Duodenal mucosa (tissue), 2 donors: ENCODE results near the gene SERPINA3.

Experiments used
- H3K27ac ChIP-seq: one replicate; pipeline ENCODE4 v1.7.0; 2013; ENCODE audit warnings: low read depth, low read length
- H3K27me3 ChIP-seq, 2 donors: one replicate each; pipeline ENCODE4 v1.7.0; 2013; ENCODE audit warnings: low read length in 2 of 2, control low read depth in 1 of 2; ENCODE audit not compliant: insufficient read depth in 2 of 2, control insufficient read depth in 1 of 2
- H3K36me3 ChIP-seq, 2 donors: one replicate each; pipeline ENCODE4 v1.7.0; 2013; ENCODE audit warnings: low read length in 2 of 2, control low read depth in 1 of 2; ENCODE audit not compliant: insufficient read depth in 2 of 2, control insufficient read depth in 1 of 2
- H3K4me1 ChIP-seq, 2 donors: one replicate each; pipeline ENCODE4 v1.7.0; 2013; ENCODE audit warnings: low read length in 2 of 2, control low read depth in 1 of 2; ENCODE audit not compliant: insufficient read depth in 2 of 2, control insufficient read depth in 1 of 2
- H3K4me3 ChIP-seq, 2 donors: one replicate each; pipeline ENCODE4 v1.7.0; 2013; ENCODE audit warnings: low read length in 2 of 2, low read depth in 1 of 2
- H3K9ac ChIP-seq, 2 donors: one replicate each; pipeline ENCODE4 v1.7.0; 2013; ENCODE audit warnings: low read length in 2 of 2, low read depth in 1 of 2
- H3K9me3 ChIP-seq, 2 donors: one replicate each; pipeline ENCODE4 v1.7.0; 2013; ENCODE audit warnings: low read length in 2 of 2, control low read depth in 1 of 2; ENCODE audit not compliant: control insufficient read depth in 1 of 2

SERPINA3 gene

DNA sequence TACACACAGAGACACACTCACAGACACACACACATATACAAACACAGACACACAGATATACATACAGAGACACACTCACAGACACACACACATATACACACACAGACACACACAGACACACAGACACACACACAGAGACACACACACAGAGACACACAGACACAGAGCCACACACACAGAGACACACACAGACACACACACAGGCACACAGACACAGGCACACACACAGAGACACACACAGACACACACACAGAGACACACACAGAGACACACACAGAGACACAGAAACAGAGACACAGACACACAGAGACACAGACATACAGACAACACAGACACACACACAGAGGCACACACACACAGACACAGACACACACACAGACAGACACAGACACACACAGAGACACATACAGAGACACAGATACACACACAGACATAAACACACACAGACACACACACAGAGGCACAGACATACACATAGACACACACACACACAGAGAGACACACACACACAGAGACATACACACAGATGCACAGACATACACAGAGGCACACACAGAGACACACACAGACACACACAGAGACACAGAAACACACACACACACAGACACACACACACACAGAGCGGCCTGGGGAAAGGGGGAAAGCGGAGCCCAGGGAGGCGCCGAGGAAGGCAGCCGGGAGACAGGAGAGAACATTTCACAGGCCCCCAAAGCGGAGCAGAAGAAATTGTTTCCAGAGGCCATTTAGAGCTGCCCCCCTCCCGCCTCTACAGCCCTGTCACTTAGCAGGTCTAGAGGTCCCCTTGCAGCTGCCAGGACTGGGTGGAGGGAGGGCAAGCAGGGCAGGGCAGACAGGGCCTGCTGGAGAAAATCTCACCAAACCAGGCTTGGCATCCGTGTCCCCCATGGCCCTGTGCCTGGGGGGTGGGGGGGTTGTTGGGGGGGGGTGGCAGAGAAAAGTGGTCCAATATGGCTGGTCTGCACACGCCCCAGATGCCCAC, 38.9 kb downstream of the SERPINA3 start:
- Histone ChIP-seq H3K4me1 (no peaks in the 10 kb centered on the region), H3K36me3 (no peaks in the 10 kb centered on the region), H3K4me3 (no peak overlapping the region), H3K27me3 (no peaks in the 10 kb centered on the region), H3K9ac (no peak overlapping the region), H3K27ac (no peak overlapping the region), H3K9me3 (peaks cover 9 to 15% of the 10 kb centered on the region in 2 donors)

DNA sequence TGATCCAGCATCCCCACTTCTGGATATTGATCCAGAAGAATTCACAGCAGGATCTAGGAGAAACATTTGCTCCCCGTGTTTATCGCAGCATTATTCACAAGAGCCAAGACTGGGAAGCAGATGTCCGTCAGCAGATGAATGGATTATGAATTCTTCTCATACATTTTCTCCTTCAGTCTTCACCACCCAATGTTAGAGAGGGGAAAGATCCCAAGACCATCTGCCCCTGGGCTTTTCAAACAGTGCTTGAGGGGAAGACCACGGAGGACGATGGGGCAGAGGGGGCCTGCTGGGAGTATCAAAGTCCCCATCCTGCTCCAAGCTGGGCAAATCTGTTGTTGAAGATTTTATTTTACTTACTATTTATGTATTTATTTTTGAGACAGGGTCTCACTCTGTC, 41.1 kb downstream of the SERPINA3 start:
- H3K9me3 ChIP-seq = peaks cover 6 to 7% of the 10 kb centered on the region in 2 donors
- H3K36me3 ChIP-seq = no peaks in the 10 kb centered on the region
- H3K27me3 ChIP-seq = no peaks in the 10 kb centered on the region
- H3K4me1 ChIP-seq = no peaks in the 10 kb centered on the region
- no peak overlapping the region for H3K27ac ChIP-seq
- no peak overlapping the region for H3K4me3 ChIP-seq
- no peak overlapping the region for H3K9ac ChIP-seq

DNA sequence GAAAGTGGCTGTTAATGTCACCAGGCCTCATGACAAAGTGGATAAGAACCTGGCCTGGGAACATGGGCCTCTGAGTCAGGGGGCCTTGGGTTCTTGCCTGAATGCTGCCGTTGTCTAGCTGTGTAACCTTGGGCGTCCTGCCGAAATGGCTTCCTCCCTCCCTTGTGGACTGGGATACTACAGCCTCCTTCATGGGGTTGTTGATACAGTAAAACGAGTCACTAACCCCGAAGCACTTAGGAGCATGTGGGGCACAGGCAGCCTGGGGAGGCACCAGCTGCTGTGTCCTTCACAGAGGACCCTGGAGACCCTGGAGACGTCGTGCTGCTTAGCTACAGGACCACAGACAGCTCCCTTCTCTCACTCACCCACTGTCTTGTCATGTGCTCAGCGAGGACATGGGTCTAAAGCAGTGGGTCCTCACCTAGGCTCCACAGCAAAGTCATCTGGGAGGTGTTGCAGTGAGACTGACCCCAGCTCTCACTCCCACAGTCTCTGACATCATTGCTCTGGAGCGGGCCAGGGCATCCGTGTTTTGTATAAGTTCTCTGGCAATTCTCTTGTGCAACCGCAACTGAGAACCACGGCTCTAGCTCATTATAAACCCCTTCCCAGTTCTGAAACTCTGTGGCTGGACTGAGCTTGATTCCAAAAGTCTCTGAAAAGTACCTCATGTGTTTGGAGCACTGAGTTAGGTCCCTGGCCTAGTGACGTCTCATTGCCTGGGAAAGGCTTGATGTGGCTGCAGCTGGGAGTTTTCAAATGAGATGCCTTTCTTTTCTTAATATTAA, 42.1 kb downstream of the SERPINA3 start:
- H3K4me3 ChIP-seq = no peak overlapping the region
- H3K9me3 ChIP-seq = no peaks in the 10 kb centered on the region
- H3K9ac ChIP-seq = no peak overlapping the region
- no peaks in the 10 kb centered on the region for H3K4me1 ChIP-seq
- no peak overlapping the region for H3K27ac ChIP-seq
- no peaks in the 10 kb centered on the region for H3K36me3 ChIP-seq
- no peaks in the 10 kb centered on the region for H3K27me3 ChIP-seq

DNA sequence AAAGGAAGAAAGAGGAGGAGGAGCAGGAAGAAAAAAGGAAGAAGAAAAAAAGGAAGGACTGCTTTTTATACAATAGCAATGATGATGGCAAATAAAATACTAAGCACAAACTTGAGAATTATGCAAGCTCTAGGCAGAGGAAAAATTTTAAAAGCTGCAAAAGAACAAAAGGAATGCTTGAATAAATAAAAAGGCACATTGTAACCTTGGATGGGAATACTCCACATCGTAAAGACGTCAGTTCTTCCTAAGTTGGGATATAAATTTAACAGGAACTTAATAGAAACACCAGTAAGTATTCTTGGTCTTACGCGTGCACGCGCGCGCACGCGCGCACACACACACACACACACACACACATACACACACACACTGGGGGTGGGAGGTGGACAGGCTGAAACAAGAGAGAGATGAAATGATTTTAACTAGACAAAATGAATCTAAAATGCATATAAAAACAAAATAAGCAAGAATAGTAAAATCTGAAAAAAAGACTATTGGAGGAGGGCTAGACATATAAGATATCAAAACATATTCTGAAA, 43.0 kb downstream of the SERPINA3 start:
- Histone ChIP-seq H3K27me3 (no peaks in the 10 kb centered on the region), H3K36me3 (no peaks in the 10 kb centered on the region), H3K4me3 (no peak overlapping the region), H3K9me3 (no peaks in the 10 kb centered on the region), H3K27ac (no peak overlapping the region), H3K4me1 (no peaks in the 10 kb centered on the region), H3K9ac (no peak overlapping the region)

DNA sequence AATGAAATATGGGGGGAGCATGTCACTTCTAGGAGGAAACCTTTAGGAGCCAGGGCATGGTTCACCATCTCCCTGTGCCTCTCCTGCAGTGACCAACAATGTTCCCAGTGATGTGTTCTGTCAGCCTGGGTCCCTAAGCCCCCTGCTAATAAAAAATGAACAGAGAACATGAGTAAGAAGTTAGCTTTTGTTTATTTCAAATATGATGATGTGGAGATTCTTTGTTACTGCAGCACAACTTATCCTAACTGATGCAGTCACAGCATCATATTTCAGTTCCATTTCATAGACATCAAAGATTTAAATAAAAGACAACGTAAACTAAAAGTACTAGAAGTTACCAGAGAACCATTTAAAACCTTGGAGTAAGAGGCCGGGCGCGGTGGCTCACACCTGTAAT, 43.9 kb downstream of the SERPINA3 start:
- no peak overlapping the region for H3K9ac ChIP-seq
- no peak overlapping the region for H3K4me3 ChIP-seq
- H3K27ac ChIP-seq = no peak overlapping the region
- H3K4me1 ChIP-seq = no peaks in the 10 kb centered on the region
- H3K27me3 ChIP-seq = no peaks in the 10 kb centered on the region
- no peaks in the 10 kb centered on the region for H3K9me3 ChIP-seq
- H3K36me3 ChIP-seq = no peaks in the 10 kb centered on the region

DNA sequence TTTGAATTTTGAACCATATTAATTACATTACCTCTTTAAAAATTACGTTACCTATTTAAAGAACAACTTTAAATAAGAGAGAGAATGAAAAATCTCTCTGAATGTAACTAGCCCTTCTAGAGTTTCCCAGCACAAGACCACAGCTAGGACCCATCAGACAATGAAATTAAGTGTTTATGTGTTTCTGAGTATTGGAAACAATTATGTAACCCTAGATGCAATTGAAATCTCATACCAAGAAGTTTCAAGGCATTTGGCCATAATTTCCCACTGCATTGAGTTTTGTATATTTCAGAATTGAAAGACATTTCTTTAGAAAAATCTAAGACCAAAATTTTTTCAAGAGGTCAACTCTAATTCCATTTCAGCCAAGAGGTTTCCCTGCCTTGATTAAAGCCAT, 47.1 kb downstream of the SERPINA3 start:
- H3K4me3 ChIP-seq = no peak overlapping the region
- H3K9me3 ChIP-seq = no peaks in the 10 kb centered on the region
- H3K36me3 ChIP-seq = no peaks in the 10 kb centered on the region
- no peaks in the 10 kb centered on the region for H3K4me1 ChIP-seq
- H3K27me3 ChIP-seq = no peaks in the 10 kb centered on the region
- no peak overlapping the region for H3K27ac ChIP-seq
- H3K9ac ChIP-seq = no peak overlapping the region

DNA sequence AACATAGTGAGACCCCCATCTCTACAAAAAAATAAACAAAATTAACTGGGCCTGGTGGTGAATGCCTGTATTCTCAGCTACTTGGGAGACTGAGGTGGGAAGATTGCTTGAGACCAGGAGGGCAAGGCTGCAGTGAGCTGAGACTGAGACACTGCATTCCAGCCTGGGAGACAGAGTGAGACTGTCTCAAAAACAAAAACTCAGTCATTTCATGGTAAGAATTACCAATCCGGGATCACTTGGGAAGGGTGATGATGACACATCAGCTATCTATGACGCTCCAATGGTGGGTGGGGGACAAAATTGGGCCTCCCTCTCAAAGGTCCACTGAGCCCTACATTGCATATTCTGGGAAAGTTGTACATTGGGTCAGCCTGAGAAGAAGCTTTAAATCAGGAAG, 47.7 kb downstream of the SERPINA3 start:
- Histone ChIP-seq H3K4me3 (no peak overlapping the region), H3K4me1 (no peaks in the 10 kb centered on the region), H3K36me3 (no peaks in the 10 kb centered on the region), H3K27ac (no peak overlapping the region), H3K9ac (no peak overlapping the region), H3K27me3 (no peaks in the 10 kb centered on the region), H3K9me3 (no peaks in the 10 kb centered on the region)

DNA sequence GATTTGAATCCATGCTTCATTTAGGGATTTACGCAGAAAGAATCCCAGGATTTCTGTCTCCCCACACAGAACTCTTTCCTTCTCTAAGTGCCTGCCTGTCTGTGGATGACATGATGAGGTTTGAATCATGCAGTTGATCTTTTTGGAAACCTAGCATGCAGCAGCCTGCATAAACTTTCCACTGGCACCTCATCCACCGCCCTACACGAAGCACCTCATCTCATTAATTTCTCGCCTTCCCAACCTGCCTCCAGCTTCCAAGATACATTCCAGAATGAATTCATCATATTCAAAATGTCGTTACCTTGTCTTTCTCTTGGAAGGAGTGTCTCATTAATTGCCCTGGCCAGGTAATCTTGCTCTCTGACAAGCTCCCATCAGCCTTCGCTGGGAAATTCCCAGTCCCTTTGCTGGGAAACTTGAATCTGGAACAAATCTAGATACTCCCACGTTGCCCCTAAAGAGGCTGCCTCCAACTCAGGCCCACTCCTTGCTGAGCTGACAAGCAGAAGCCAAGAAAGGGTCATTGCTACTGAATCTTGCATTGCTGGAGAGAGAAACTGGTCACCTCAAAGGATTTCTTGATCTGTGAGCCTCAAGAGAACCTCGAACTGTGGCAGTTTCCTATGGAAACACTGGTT, 48.2 kb downstream of the SERPINA3 start:
- no peaks in the 10 kb centered on the region for H3K36me3 ChIP-seq
- no peak overlapping the region for H3K4me3 ChIP-seq
- no peaks in the 10 kb centered on the region for H3K9me3 ChIP-seq
- no peaks in the 10 kb centered on the region for H3K27me3 ChIP-seq
- no peak overlapping the region for H3K9ac ChIP-seq
- H3K27ac ChIP-seq = no peak overlapping the region
- H3K4me1 ChIP-seq = no peaks in the 10 kb centered on the region

DNA sequence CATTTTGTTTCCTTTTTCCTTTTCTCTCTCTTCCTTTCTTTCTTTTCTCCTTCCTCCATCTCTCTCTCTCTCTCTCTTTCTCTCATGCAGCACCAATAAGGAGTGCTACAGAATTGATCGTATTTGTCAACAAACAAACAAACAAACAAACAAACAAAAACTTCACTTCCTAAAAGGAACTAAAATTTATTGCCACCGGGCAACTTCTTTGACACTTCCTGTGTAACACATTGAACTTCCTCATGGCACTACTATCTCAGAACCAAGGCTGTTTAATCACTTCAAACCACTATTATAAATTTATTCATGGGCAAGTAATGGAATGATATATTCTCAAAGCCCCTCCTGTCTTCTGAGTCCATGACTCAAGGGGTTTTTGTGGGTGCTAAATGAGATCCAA, 51.3 kb downstream of the SERPINA3 start:
- H3K27me3 ChIP-seq = no peaks in the 10 kb centered on the region

More for the DNA sequence above, 51.3 kb downstream of the SERPINA3 start:
- Histone ChIP-seq H3K27ac (no peak overlapping the region), H3K36me3 (no peaks in the 10 kb centered on the region), H3K9ac (no peak overlapping the region), H3K9me3 (no peaks in the 10 kb centered on the region), H3K4me1 (no peaks in the 10 kb centered on the region), H3K4me3 (no peak overlapping the region)
